Adrenal gland (tissue), 12 donors: ENCODE results near the gene SIGLEC1. TPM values are rescaled to one million over a fixed set of nuclear protein-coding genes. Genes with fewer than 3 reads are reported as not detected.
A peak's percentile ranks its signal among the peaks of the same experiment; 100 is the strongest.

Experiments used
- DNase-seq, 7 donors: peaks; one replicate each; pipeline ENCODE4 v3.0.0-alpha.2; 2019 to 2020
- H3K27ac ChIP-seq, 5 donors: fragments of 200-600 bp; sonication (generic) in 4 of 5; 1 replicate in 3 of 5; 2 replicates in 2 of 5; pipeline versions ENCODE4 v1.5.1 to v1.8.0; 2016 to 2020; ENCODE audit warnings: mild to moderate bottlenecking in 1 of 5
- H3K27me3 ChIP-seq: fragments of 200-600 bp; 2 replicates; pipeline ENCODE4 v1.8.0; 2021
- H3K36me3 ChIP-seq, 2 donors: fragments of 200-600 bp; replicated peaks in 1 of 2; 1 replicate in 1 of 2; 2 replicates in 1 of 2; pipeline versions ENCODE4 v1.5.1 to v1.8.0; 2018 to 2022
- H3K4me1 ChIP-seq, 2 donors: fragments of 200-600 bp; replicated peaks in 1 of 2; 1 replicate in 1 of 2; 2 replicates in 1 of 2; pipeline versions ENCODE4 v1.5.1 to v1.8.0; 2018 to 2021
- H3K4me3 ChIP-seq, 4 donors: fragments of 200-600 bp; sonication (generic) in 3 of 4; one replicate each; pipeline ENCODE4 v1.5.1; 2016 to 2018
- H3K9me3 ChIP-seq, 3 donors: fragments of 200-600 bp; sonication (generic) in 1 of 3; replicated peaks in 1 of 3; 1 replicate in 2 of 3; 2 replicates in 1 of 3; pipeline versions ENCODE4 v1.5.1 to v1.8.0; 2016 to 2021
- POLR2A ChIP-seq, 2 donors: fragments of 450-650 bp; IDR thresholded peaks; one replicate each; pipeline ENCODE4 v1.6.1; 2017; ENCODE audit warnings: antibody characterized with exemption in 2 of 2, mild to moderate bottlenecking in 2 of 2, moderate library complexity in 1 of 2
- WGBS, 4 donors: extraction: QIAGEN DNeasy Blood & Tissue Kit in 2 of 4; methylation state at CpG; one replicate each; pipeline versions ENCODE4 v1.1.5 to v1.1.7; 2013 to 2017; 5-methylcytosine and 5-hydroxymethylcytosine counted together
- intact Hi-C, 2 donors: fragments of 100-400 bp; cut with DNase I; formaldehyde crosslinking; loops; one replicate each; pipeline versions ENCODE4 v1.14.1 to v1.15.0; 2022 to 2023
- polyA plus RNA-seq, 3 donors: library from polyadenylated mRNA; stranded (reverse); fragments of 200-250 nt in 2 of 3; fragments of 350-450 nt in 1 of 3; fragmentation: Illumina TruSeq in 1 of 3; extraction: RNeasy Lipid Tissue Mini Kit (QIAGEN cat#74804) in 1 of 3; gene quantifications; one replicate each; pipeline ENCODE4 v1.2.3, GENCODE V29; 2013 to 2014
- total RNA-seq, 9 donors: library from RNA; depleted of rRNA in 4 of 9; stranded (reverse); fragments of >200 nt in 4 of 9; fragments of 120-200 nt in 1 of 9; fragmentation: NEBNext Ultra II Directional in 1 of 9; extraction: Animal tissue kit (Norgen Biotek cat#: 25700) in 1 of 9; gene quantifications; one replicate each; pipeline versions ENCODE4 v1.1.0 to v1.2.4, GENCODE V29; 2013 to 2023
- TF ChIP-seq, protein P1 (sequence below), 6 experiments: fragments of 450-650 bp in 4 of 6; fragments of 200-600 bp in 2 of 6; sonication (generic) in 1 of 6; IDR thresholded peaks; 1 replicate in 5 of 6; 2 replicates in 1 of 6; pipeline versions ENCODE4 v1.5.1 to v1.8.0; 2016 to 2021; ENCODE audit warnings: antibody characterized with exemption in 6 of 6, mild to moderate bottlenecking in 2 of 6, moderate library complexity in 1 of 6
- donor health status: healthy with polysubstance abuse.
- donor health status: Bipolar disorder and iron deficiency.
- donor health status: DM: yes; HTN: yes; CAD: no.
- donor health status: DM: no; HTN: no; CAD: no.
- donor health status: DM: no; HTN: no; CAD: no.
- donor health status: DM: yes; HTN: yes; CAD: no.

SIGLEC1 gene
- total and polyA plus RNA-seq, 12 donors, result 0.33 to 47.2 (median 28.7) TPM

DNA sequence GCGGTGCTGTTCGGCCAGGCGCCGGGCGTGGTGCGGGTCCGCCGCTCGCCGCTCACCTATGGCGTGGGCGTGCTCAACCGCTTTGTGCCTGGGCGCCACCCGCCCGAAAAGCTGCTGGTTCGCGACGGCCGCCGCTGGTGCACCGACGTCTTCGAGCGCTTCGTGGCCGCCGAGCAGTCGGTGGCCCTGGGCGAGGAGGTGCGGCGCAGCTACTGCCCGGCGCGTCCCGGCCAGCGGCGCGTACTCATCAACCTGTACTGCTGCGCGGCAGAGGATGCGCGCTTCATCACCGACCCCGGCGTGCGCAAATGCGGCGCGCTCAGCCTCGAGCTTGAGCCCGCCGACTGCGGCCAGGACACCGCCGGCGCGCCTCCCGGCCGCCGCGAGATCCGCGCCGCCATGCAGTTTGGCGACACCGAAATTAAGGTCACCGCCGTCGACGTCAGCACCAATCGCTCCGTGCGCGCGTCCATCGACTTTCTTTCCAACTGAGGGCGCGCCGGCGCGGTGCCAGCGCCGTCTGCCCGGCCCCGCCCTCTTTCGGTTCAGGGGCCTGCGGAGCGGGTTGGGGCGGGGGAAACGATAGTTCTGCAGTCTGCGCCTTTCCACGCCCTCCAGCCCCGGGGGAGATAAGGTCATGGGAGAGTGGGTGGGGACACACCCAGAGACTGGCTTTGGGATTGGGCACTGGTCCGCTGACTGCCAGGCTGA lies 39.4 kb upstream of the SIGLEC1 start:
- Histone ChIP-seq H3K27ac (no peak overlapping the region), H3K4me3 (peak overlapping the region in 1 of 4 donors; percentile 44)
- WGBS, 4 donors, result 35 to 68% (median 43%) methylated on average over 31 to 95 of the region's 95 CpGs

DNA sequence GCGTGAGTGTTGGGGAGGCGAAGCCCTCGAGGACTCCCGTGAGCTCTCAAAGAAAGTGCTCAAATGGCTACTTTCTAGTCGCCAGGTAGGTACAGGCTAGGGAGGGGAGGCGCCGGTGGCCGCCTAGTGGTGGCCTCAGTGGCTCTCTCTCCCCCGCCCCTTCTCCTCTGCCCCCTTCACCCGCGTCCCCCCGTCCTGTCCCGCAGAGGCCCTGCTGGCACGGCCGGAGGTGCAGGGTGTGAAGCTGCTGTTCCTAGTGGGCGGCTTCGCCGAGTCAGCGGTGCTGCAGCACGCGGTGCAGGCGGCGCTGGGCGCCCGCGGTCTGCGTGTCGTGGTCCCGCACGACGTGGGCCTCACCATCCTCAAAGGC lies 38.9 kb upstream of the SIGLEC1 start:
- intact Hi-C loops, result no loop called here
- no peak overlapping the region for H3K27ac ChIP-seq
- no peak for TF ChIP-seq POLR2A (IDR thresholded peaks at IDR 0.05)
- TF ChIP-seq, protein P1, sequence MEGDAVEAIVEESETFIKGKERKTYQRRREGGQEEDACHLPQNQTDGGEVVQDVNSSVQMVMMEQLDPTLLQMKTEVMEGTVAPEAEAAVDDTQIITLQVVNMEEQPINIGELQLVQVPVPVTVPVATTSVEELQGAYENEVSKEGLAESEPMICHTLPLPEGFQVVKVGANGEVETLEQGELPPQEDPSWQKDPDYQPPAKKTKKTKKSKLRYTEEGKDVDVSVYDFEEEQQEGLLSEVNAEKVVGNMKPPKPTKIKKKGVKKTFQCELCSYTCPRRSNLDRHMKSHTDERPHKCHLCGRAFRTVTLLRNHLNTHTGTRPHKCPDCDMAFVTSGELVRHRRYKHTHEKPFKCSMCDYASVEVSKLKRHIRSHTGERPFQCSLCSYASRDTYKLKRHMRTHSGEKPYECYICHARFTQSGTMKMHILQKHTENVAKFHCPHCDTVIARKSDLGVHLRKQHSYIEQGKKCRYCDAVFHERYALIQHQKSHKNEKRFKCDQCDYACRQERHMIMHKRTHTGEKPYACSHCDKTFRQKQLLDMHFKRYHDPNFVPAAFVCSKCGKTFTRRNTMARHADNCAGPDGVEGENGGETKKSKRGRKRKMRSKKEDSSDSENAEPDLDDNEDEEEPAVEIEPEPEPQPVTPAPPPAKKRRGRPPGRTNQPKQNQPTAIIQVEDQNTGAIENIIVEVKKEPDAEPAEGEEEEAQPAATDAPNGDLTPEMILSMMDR (IDR thresholded peaks at IDR 0.05), result no peak
- H3K4me1 ChIP-seq, result peaks cover 0 to 5% of the 10 kb centered on the region in 2 donors
- H3K4me3 ChIP-seq, result peak overlapping the region in 1 of 4 donors; percentile 44
- H3K36me3 ChIP-seq, result no peaks in the 10 kb centered on the region
- no peaks in the 10 kb centered on the region for H3K27me3 ChIP-seq
- WGBS, 4 donors, result 60 to 83% (median 73%) methylated on average over 5 to 31 of the region's 31 CpGs
- no peaks in the 10 kb centered on the region for H3K9me3 ChIP-seq
- DNase-seq, result no peak

More for the DNA sequence above, 39.4 kb upstream of the SIGLEC1 start:
- H3K27me3 ChIP-seq, result no peaks in the 10 kb centered on the region
- intact Hi-C loops, result no loop called here
- no peak for TF ChIP-seq POLR2A (IDR thresholded peaks at IDR 0.05)
- TF ChIP-seq, protein P1 (IDR thresholded peaks at IDR 0.05), result no peak
- no peaks in the 10 kb centered on the region for H3K36me3 ChIP-seq
- peaks cover 0 to 5% of the 10 kb centered on the region in 2 donors for H3K4me1 ChIP-seq
- no peaks in the 10 kb centered on the region for H3K9me3 ChIP-seq
- peak; percentile 56 to 83 (median 75) for DNase-seq

- WGBS, 4 donors, result 30 to 55% (median 47%) methylated on average over 4 to 72 of the region's 72 CpGs
- H3K9me3 ChIP-seq, result no peaks in the 10 kb centered on the region
- peaks cover 0 to 5% of the 10 kb centered on the region in 2 donors for H3K4me1 ChIP-seq
Measured at GRCh38 chr20:3749689-3750531, 37.5 kb upstream of the SIGLEC1 start.

More at GRCh38 chr20:3749689-3750531, 37.5 kb upstream of the SIGLEC1 start:
- intact Hi-C loops, result no loop called here
- Histone ChIP-seq H3K4me3 (no peak overlapping the region), H3K36me3 (no peaks in the 10 kb centered on the region), H3K27me3 (no peaks in the 10 kb centered on the region), H3K27ac (no peak overlapping the region)
- no peak for TF ChIP-seq POLR2A (IDR thresholded peaks at IDR 0.05)
- TF ChIP-seq, protein P1 (IDR thresholded peaks at IDR 0.05), result peak; percentile 47 to 73 (median 50)
- DNase-seq, result peak in 2 of 7 donors; percentile 46 to 51
